Breast epithelium (tissue), 3 donors: ENCODE data around the gene LYL1.

Experiments used
- POLR2A ChIP-seq: fragments of 450-650 bp; IDR thresholded peaks from one replicate; pipeline ENCODE4 v1.6.1; 2016; ENCODE audit warnings: antibody characterized with exemption, mild to moderate bottlenecking, moderate library complexity
- POLR2AphosphoS5 ChIP-seq, 3 donors: sonication (generic); formaldehyde crosslinking; IDR thresholded peaks; one replicate each; pipeline ENCODE4 v1.6.1; 2017; ENCODE audit warnings: antibody characterized with exemption in 3 of 3
- TF ChIP-seq, protein P1 (sequence below), 3 donors: fragments of 450-650 bp; IDR thresholded peaks; one replicate each; pipeline ENCODE4 v1.5.1; 2016 to 2017; ENCODE audit warnings: antibody characterized with exemption in 3 of 3, mild to moderate bottlenecking in 3 of 3, moderate library complexity in 3 of 3

DNA sequence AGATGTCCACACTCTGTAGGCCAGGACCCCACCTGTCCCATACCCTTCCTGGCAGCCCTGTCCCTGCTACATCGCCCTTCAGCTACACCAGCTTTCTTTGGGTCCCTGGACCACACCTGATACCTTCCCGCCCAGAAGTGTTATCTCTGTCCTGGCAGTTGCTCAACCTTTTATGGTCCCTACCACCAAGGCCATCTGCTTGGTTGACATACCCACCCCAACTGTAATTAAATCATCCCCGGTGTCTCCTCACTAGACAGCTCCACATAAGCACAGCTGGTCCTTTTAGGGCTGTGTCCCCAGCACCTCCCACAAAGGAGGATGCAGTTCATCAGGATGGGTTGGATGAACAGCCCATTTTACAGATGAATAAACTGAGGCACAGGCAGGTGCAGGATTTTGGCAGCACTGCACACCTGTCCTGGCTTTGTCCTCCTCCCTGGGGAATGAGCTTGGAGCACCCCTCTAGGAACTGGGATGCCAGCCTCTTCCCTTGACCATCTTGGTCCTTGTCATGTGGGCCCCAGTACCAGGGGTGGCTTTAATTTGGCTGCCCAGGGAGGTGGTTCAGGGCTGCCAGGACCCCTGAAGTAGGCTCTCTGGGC, 28.3 kb upstream of the LYL1 start:
- TF ChIP-seq, protein P1, sequence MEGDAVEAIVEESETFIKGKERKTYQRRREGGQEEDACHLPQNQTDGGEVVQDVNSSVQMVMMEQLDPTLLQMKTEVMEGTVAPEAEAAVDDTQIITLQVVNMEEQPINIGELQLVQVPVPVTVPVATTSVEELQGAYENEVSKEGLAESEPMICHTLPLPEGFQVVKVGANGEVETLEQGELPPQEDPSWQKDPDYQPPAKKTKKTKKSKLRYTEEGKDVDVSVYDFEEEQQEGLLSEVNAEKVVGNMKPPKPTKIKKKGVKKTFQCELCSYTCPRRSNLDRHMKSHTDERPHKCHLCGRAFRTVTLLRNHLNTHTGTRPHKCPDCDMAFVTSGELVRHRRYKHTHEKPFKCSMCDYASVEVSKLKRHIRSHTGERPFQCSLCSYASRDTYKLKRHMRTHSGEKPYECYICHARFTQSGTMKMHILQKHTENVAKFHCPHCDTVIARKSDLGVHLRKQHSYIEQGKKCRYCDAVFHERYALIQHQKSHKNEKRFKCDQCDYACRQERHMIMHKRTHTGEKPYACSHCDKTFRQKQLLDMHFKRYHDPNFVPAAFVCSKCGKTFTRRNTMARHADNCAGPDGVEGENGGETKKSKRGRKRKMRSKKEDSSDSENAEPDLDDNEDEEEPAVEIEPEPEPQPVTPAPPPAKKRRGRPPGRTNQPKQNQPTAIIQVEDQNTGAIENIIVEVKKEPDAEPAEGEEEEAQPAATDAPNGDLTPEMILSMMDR (IDR thresholded peaks at IDR 0.05) = no peak
- TF ChIP-seq POLR2A (no peak), POLR2AphosphoS5 (IDR thresholded peaks at IDR 0.05) (no peak)
